Naive B cell (primary cell): ENCODE measurements around the gene KCND1. TPM values are rescaled to one million over a fixed set of nuclear protein-coding genes. Genes with fewer than 3 reads are reported as not detected.
A peak's percentile ranks its signal among the peaks of the same experiment; 100 is the strongest.

ENCODE experiments used
- ATAC-seq, 2 donors: fragments of 150-1000 bp; cut with Tn5 transposase; 2 replicates each; pipeline ENCODE4 v1.10.0; 2021; ENCODE audit warnings: low read depth in 2 of 2, mild to moderate bottlenecking in 2 of 2, moderate library complexity in 2 of 2
- DNase-seq: peaks from one replicate; pipeline ENCODE4 v3.0.0; 2022
- H3K27ac Mint-ChIP-seq, 6 donors: one replicate each; pipeline ENCODE4 v1.8.0; 2020 to 2022; ENCODE audit warnings: mild to moderate bottlenecking in 6 of 6, mixed read lengths in 6 of 6, moderate library complexity in 5 of 6, inconsistent platforms in 2 of 6
- H3K27me3 Mint-ChIP-seq, 3 donors: one replicate each; pipeline ENCODE4 v1.8.0; 2021 to 2022; ENCODE audit warnings: mixed read lengths in 3 of 3, mild to moderate bottlenecking in 1 of 3
- H3K36me3 Mint-ChIP-seq, 2 donors: one replicate each; pipeline ENCODE4 v1.8.0; 2020 to 2022; ENCODE audit warnings: mixed read lengths in 2 of 2, inconsistent platforms in 1 of 2, mild to moderate bottlenecking in 1 of 2
- H3K4me1 Mint-ChIP-seq, 3 donors: one replicate each; pipeline ENCODE4 v1.8.0; 2020 to 2022; ENCODE audit warnings: mixed read lengths in 3 of 3, inconsistent platforms in 1 of 3, mild to moderate bottlenecking in 1 of 3, moderate library complexity in 1 of 3
- H3K4me3 Mint-ChIP-seq, 8 donors: one replicate each; pipeline ENCODE4 v1.8.0; 2020 to 2022; ENCODE audit warnings: mild to moderate bottlenecking in 8 of 8, mixed read lengths in 8 of 8, moderate library complexity in 8 of 8, inconsistent platforms in 2 of 8
- H3K9me3 Mint-ChIP-seq, 7 donors: one replicate each; pipeline ENCODE4 v1.8.0; 2020 to 2022; ENCODE audit warnings: mixed read lengths in 7 of 7, mild to moderate bottlenecking in 5 of 7, inconsistent platforms in 2 of 7, moderate library complexity in 1 of 7
- polyA plus RNA-seq, 6 donors: library from polyadenylated mRNA; unstranded; fragments of 300-500 nt; fragmentation: Illumina TruSeq; gene quantifications; one replicate each; pipeline ENCODE4 v1.2.3, GENCODE V29; 2021; ENCODE audit warnings: low read depth in 6 of 6

KCND1 gene
- polyA plus RNA-seq, 6 donors from 2014 or later = 0.12 to 2.0 (median 0.18) TPM; not detected in 3

DNA sequence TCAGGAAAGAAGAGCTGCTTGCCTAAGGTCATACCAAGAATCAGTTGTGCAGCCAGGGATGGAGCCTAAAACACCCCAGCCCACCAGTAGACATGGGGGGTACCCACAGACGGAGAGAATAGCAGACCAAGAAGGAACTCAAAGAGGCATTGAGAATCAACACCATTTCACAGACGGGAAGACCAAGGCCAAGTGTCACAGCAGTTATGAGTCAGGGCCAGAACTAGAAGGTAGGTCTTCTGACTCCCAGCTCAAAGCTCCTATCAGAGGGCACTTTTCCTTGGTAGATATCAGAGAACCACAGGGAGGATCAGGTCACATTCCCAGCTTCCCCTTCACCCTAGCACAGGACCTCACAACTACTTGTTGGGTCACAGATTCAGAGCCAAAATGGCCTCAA lies 28.7 kb downstream of the KCND1 start:
- DNase-seq (no peak), ATAC-seq (no peak)
- Mint-ChIP-seq H3K36me3 (peaks cover 0 to 6% of the 10 kb centered on the region in 2 donors), H3K4me3 (peak overlapping the region in 1 of 8 donors; percentile 57), H3K9me3 (no peaks in the 10 kb centered on the region), H3K4me1 (peaks cover 51 to 77% (median 55%) of the 10 kb centered on the region in 3 donors), H3K27me3 (no peaks in the 10 kb centered on the region), H3K27ac (peak overlapping the region; percentile 55 to 100 (median 92))

GRCh38 chrX:48940404-48940955 lies 31.2 kb downstream of the KCND1 start:
- Mint-ChIP-seq H3K36me3 (peaks cover 0 to 6% of the 10 kb centered on the region in 2 donors), H3K4me1 (peaks cover 65 to 92% (median 69%) of the 10 kb centered on the region in 3 donors), H3K27ac (peak overlapping the region; percentile 97 to 100 (median 100)), H3K4me3 (peak overlapping the region; percentile 5 to 91 (median 77)), H3K9me3 (no peaks in the 10 kb centered on the region), H3K27me3 (no peaks in the 10 kb centered on the region)
- DNase-seq = no peak
- ATAC-seq = no peak

- peaks cover 4 to 6% of the 10 kb centered on the region in 2 donors for H3K36me3 Mint-ChIP-seq
- DNase-seq = peak; percentile 63
These were observed 32.0 kb downstream of the KCND1 start for GRCh38 chrX:48939524-48940228.

DNA sequence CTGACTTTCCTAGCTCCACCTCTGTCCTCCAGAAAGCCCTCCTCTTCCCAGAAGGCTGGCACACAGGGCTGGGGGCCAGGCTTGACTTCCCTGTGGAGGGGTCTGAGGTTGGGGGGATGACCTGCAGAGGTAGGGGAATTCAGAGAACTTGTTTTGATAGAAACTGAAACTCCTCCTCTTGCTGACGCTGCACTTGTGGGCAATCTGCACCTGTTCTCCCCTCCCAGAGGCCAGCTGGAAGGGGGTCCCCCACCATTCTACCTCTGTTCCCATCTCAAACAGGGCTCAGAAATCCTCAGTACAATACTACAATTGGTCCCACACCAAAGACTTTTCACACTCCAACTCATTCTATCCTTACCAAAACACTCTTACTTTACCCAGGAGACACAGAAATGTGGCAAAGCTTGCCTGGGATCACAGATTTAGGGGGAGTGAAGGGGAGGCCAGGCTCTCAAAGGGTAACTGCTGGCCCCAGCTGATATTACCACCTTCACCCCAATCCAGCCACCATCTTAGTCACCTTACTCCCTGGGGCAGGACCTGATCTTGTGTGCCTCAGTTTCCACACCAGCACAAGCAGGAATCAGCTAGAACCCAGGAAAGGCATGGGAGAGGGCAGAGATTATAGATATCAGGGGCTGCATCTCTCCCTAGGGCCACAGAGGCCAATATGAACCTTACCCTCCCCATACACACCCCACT lies 32.8 kb downstream of the KCND1 start:
- no peaks in the 10 kb centered on the region for H3K27me3 Mint-ChIP-seq
- peak overlapping the region; percentile 97 to 100 (median 100) for H3K27ac Mint-ChIP-seq
- peaks cover 6 to 10% of the 10 kb centered on the region in 2 donors for H3K36me3 Mint-ChIP-seq
- ATAC-seq (peak; percentile 46 to 50), DNase-seq (peak; percentile 90)
- peaks cover 0 to 2% (median 0%) of the 10 kb centered on the region in 7 donors for H3K9me3 Mint-ChIP-seq
- peaks cover 75 to 95% (median 81%) of the 10 kb centered on the region in 3 donors for H3K4me1 Mint-ChIP-seq
- H3K4me3 Mint-ChIP-seq = peak overlapping the region; percentile 74 to 96 (median 83)

More at GRCh38 chrX:48939524-48940228, 32.0 kb downstream of the KCND1 start:
- no peaks in the 10 kb centered on the region for H3K27me3 Mint-ChIP-seq
- peaks cover 73 to 95% (median 78%) of the 10 kb centered on the region in 3 donors for H3K4me1 Mint-ChIP-seq
- H3K4me3 Mint-ChIP-seq = peak overlapping the region; percentile 64 to 96 (median 82)
- peaks cover 0 to 2% (median 0%) of the 10 kb centered on the region in 7 donors for H3K9me3 Mint-ChIP-seq
- peak; percentile 20 to 29 for ATAC-seq
- peak overlapping the region; percentile 97 to 100 (median 100) for H3K27ac Mint-ChIP-seq

DNA sequence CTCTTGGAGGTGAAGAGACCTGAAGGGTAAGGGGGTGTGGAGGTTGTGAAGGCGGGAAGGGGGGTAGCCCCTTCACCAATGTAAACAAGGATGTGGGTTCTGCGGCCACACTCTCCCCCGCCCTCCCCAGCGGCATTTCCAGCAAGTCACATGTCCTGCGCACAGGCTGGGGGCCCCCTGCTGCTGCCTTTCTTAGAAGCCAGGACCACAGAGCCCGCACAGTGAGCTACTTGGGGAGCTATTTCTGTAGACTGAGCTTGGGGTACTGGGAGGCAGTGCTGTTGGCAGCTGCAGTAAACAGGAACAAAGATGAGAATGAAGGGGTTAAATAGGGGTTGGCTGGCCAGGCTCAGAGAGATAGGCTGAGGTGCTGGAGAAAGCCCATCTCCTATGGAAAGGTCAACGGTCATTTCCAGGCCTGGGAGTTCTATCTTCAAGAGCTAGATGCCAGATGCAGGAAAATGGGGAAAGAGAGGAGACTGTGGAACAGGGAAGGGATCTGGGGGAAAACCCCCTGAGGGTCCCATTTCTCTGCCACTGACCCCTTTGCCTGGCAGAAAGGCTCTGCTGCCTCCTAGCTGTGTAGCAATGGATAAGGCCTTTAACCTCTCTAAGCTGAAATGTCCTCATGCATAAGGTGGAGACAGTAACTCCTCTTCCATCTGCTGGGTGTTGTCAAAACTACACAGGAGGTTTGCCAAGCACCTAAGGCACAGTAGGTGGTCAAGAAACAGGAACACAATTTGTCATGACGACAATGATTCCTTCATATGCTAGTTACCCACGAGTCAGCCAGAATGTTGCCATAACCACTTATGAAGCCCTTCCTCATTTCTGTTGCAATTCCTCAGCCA lies 34.4 kb downstream of the KCND1 start:
- DNase-seq (peak; percentile 91), ATAC-seq (peak; percentile 61 to 63)
- H3K9me3 Mint-ChIP-seq = peaks cover 0 to 3% (median 0%) of the 10 kb centered on the region in 7 donors
- H3K36me3 Mint-ChIP-seq = peaks cover 6 to 14% of the 10 kb centered on the region in 2 donors
- peaks cover 78 to 95% (median 78%) of the 10 kb centered on the region in 3 donors for H3K4me1 Mint-ChIP-seq
- no peaks in the 10 kb centered on the region for H3K27me3 Mint-ChIP-seq
- H3K27ac Mint-ChIP-seq = peak overlapping the region; percentile 97 to 100 (median 100)
- H3K4me3 Mint-ChIP-seq = peak overlapping the region; percentile 80 to 96 (median 84)

GRCh38 chrX:48936429-48937053 lies 35.1 kb downstream of the KCND1 start:
- DNase-seq (no peak), ATAC-seq (no peak)
- Mint-ChIP-seq H3K27me3 (no peaks in the 10 kb centered on the region), H3K36me3 (peaks cover 3 to 14% of the 10 kb centered on the region in 2 donors), H3K4me1 (peaks cover 70 to 88% (median 71%) of the 10 kb centered on the region in 3 donors), H3K27ac (peak overlapping the region; percentile 97 to 100 (median 100)), H3K4me3 (peak overlapping the region; percentile 80 to 96 (median 84)), H3K9me3 (peaks cover 0 to 3% (median 0%) of the 10 kb centered on the region in 7 donors)

GRCh38 chrX:48935301-48935670 lies 36.4 kb downstream of the KCND1 start:
- no peak for DNase-seq
- H3K27ac Mint-ChIP-seq = peak overlapping the region; percentile 79 to 100 (median 92)
- peaks cover 0 to 14% of the 10 kb centered on the region in 2 donors for H3K36me3 Mint-ChIP-seq
- H3K9me3 Mint-ChIP-seq = peaks cover 0 to 3% (median 0%) of the 10 kb centered on the region in 7 donors
- no peak for ATAC-seq
- peaks cover 64 to 76% (median 68%) of the 10 kb centered on the region in 3 donors for H3K4me1 Mint-ChIP-seq
- peak overlapping the region in 6 of 8 donors; percentile 29 to 74 (median 61) for H3K4me3 Mint-ChIP-seq
- no peaks in the 10 kb centered on the region for H3K27me3 Mint-ChIP-seq

- H3K4me1 Mint-ChIP-seq = peaks cover 61 to 70% (median 64%) of the 10 kb centered on the region in 3 donors
- H3K4me3 Mint-ChIP-seq = peak overlapping the region in 7 of 8 donors; percentile 53 to 77 (median 69)
- ATAC-seq (no peak), DNase-seq (no peak)
- peak overlapping the region; percentile 79 to 100 (median 92) for H3K27ac Mint-ChIP-seq
- H3K9me3 Mint-ChIP-seq = peaks cover 0 to 3% (median 0%) of the 10 kb centered on the region in 7 donors
- no peaks in the 10 kb centered on the region for H3K27me3 Mint-ChIP-seq
- peaks cover 0 to 14% of the 10 kb centered on the region in 2 donors for H3K36me3 Mint-ChIP-seq
These were observed 36.9 kb downstream of the KCND1 start for GRCh38 chrX:48934581-48935300.

DNA sequence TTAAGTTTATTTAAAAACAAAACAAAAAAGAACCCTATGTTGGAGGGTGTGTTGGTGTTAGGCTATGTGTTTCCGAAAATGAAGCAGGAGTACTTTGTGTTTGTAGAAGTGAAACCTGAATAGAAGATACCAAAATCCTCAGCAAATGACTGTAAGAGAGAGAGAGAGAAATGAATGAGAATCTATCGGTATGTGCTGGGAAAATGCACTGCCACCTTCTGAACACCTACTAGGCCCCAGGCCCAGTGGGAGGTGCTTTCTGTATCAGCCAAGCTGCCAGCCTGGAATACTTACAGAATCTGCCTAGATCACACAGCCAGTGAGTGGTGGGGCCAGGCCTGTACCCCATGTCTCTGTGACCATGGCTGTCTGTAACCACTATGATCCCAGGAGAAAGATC lies 37.9 kb downstream of the KCND1 start:
- H3K36me3 Mint-ChIP-seq = peaks cover 0 to 14% of the 10 kb centered on the region in 2 donors
- H3K4me3 Mint-ChIP-seq = peak overlapping the region; percentile 57 to 84 (median 68)
- peak overlapping the region; percentile 76 to 100 (median 94) for H3K27ac Mint-ChIP-seq
- H3K27me3 Mint-ChIP-seq = no peaks in the 10 kb centered on the region
- ATAC-seq (no peak), DNase-seq (no peak)
- peaks cover 52 to 63% (median 54%) of the 10 kb centered on the region in 3 donors for H3K4me1 Mint-ChIP-seq
- peaks cover 0 to 3% (median 0%) of the 10 kb centered on the region in 7 donors for H3K9me3 Mint-ChIP-seq

GRCh38 chrX:48927736-48928382 lies 43.8 kb downstream of the KCND1 start:
- ATAC-seq (peak; percentile 60 to 74), DNase-seq (no peak)
- peaks cover 5 to 8% of the 10 kb centered on the region in 2 donors for H3K36me3 Mint-ChIP-seq
- peaks cover 0 to 2% (median 0%) of the 10 kb centered on the region in 7 donors for H3K9me3 Mint-ChIP-seq
- H3K27ac Mint-ChIP-seq = peak overlapping the region in 5 of 6 donors; percentile 4 to 61 (median 56)
- peak overlapping the region; percentile 16 to 80 (median 48) for H3K4me3 Mint-ChIP-seq
- H3K27me3 Mint-ChIP-seq = no peaks in the 10 kb centered on the region
- H3K4me1 Mint-ChIP-seq = peaks cover 23 to 47% (median 38%) of the 10 kb centered on the region in 3 donors

GRCh38 chrX:48927123-48927522 lies 44.5 kb downstream of the KCND1 start:
- Mint-ChIP-seq H3K9me3 (peaks cover 0 to 2% (median 0%) of the 10 kb centered on the region in 7 donors), H3K27ac (peak overlapping the region in 3 of 6 donors; percentile 20 to 51 (median 34)), H3K4me1 (peaks cover 21 to 51% (median 38%) of the 10 kb centered on the region in 3 donors), H3K4me3 (peak overlapping the region in 4 of 8 donors; percentile 51 to 80 (median 60)), H3K36me3 (peaks cover 5 to 8% of the 10 kb centered on the region in 2 donors), H3K27me3 (no peaks in the 10 kb centered on the region)
- no peak for DNase-seq
- ATAC-seq = no peak
